ENCODE results near the gene GHDC.

Gene GHDC

DNA sequence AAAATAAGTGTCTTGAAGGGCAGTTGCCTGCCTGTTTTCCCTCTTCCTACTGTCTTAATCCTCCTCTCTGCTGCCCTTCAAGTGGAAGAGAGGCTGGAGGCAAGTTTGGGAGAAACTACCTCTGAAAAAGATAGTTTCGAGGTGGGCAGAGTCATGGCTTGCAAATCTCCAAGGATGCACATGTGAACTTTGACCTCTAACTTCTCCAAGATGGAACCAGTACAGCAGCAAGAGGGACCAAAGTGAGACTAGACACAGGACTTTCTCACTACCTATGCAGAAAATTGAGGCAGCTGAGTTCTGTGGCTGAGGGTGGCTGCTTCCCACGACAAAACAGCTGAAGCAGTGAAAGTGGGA, 12.5 kb downstream of the GHDC start:
- DNase-seq = no peak

DNA sequence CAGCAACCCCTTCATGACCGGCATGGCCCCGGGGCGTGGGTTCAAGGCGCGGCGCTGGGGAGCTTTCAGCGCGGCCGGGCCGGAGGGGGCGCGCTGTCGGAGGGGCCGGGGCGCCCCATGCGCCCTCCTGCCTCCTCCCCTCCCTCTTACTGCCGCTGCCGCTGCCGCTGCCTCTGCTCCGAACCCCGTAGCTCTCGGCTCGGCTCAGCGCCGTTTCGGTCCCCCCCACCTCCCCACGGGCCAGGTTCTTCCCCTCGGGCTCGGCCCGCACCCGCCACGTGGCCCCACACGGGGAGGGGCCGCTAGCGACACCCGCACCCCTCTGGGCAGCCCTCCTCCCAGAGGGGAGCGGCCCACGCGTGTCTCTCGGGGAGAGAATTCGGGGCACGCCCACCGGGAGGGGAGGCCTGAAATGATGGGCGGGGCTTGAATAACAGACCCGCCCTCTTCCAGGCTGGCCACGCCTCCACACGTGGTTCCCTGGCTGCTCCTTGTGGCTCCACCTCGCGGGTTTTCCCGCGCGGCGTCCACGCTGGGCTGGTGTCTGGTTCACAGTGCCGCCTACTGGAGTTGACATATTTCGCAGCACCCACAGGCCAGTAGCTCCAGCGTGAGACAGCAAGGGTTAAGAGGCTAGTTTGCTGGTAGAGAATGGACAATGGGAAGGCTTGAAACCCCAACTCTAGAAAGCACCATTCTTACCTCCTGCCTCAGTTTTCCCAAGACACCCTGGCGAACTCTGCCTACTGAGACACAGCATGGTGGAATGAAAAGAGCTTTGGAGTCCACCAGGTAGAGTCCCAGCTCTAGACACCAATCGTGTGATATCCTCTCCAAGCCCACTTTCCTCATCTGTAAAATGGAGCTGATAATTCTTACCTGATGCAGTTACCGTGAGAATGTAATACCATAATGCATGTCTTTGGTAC, 13.1 kb downstream of the GHDC start, which contains the start of gene KCNH4:
Gene KCNH4, minus strand, starts transcription at position 221 of the 929 bp plus-strand sequence. Its CDS starts 197 bp downstream, at position 24.
- peak; percentile 76 for DNase-seq

- no peak for DNase-seq
Measured at GRCh38 chr17:42180411-42180921, 13.8 kb downstream of the GHDC start.

- no peak for DNase-seq
Measured at GRCh38 chr17:42179911-42180410, 14.3 kb downstream of the GHDC start.

DNA sequence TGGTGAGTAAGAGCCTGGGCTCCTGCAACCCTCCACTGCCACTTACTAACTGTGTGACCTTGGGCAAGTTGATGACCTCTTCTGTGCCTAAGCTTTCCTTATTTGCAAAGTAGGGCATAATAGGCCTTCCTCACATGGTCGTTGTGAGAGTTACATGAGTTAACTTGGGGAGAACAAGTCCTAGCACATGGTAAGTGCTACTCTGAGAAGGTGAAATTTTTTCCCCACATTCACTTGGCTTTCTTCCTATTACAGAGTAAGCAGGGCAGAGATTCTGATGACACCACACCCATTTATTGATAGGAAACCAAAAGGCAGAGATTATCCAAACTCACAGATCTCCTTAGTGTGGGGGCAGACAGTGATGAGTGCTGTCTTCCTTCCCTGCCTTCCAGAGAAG, 15.0 kb downstream of the GHDC start:
- DNase-seq = no peak

- DNase-seq = no peak
Measured at GRCh38 chr17:42178817-42179216, 15.5 kb downstream of the GHDC start.

- DNase-seq = no peak
Measured at GRCh38 chr17:42177684-42178083, 16.6 kb downstream of the GHDC start.

GRCh38 chr17:42174126-42174783, 20.0 kb downstream of the GHDC start:
- no peak for DNase-seq

GRCh38 chr17:42171831-42172230, 22.5 kb downstream of the GHDC start:
- DNase-seq = no peak

DNA sequence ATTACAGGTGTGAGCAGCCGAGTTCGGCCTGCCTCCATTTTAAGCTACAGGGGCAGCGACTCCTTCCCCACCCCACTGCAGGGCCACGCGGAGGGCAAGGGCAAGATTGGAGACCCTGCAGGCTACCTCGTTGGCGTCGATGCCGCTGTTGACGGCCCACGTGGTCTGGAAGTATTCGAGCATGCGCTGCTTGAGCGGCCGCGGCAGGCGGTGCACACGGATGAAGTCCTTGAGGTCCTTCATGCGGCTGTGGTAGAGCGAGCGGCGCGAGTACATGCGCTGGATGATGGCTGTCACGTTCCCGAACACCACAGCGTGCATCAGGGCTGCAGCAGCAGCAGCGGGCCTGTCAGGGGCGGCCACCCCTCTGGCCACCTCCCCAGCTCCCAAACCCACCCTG, 24.9 kb downstream of the GHDC start:
- DNase-seq = no peak

- DNase-seq = no peak
Measured at GRCh38 chr17:42167807-42168206, 26.5 kb downstream of the GHDC start.

- no peak for DNase-seq
Measured at GRCh38 chr17:42166196-42166763, 28.0 kb downstream of the GHDC start.

DNA sequence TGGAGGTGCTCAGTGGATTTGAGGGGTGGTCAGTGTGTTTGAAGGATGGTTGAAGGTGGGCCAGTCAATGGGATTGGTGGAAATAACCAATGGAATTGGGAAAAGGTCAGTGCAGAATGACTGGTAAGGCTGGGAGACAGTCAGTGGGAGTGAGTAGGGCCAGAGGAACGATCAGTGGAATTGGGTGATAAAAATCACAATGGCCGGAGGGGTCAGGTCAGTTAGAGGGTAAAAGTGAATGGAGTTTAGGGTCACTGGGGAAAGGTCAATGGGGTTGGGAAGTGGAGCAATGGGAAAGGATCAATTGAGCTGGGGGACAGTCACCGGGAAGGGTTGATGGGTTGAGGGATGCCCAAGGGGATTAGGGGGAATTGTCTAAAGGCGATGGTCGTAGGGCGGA, 28.5 kb downstream of the GHDC start:
- no peak for DNase-seq

- DNase-seq = no peak
Measured at GRCh38 chr17:42163696-42164407, 30.4 kb downstream of the GHDC start.

- no peak for DNase-seq
Measured at GRCh38 chr17:42163113-42163512, 31.2 kb downstream of the GHDC start.

GRCh38 chr17:42160531-42160910, 33.8 kb downstream of the GHDC start:
- DNase-seq = no peak

GRCh38 chr17:42159796-42160530, 34.3 kb downstream of the GHDC start:
- DNase-seq = no peak

- DNase-seq = no peak
Measured at GRCh38 chr17:42155614-42156045, 38.7 kb downstream of the GHDC start.

DNA sequence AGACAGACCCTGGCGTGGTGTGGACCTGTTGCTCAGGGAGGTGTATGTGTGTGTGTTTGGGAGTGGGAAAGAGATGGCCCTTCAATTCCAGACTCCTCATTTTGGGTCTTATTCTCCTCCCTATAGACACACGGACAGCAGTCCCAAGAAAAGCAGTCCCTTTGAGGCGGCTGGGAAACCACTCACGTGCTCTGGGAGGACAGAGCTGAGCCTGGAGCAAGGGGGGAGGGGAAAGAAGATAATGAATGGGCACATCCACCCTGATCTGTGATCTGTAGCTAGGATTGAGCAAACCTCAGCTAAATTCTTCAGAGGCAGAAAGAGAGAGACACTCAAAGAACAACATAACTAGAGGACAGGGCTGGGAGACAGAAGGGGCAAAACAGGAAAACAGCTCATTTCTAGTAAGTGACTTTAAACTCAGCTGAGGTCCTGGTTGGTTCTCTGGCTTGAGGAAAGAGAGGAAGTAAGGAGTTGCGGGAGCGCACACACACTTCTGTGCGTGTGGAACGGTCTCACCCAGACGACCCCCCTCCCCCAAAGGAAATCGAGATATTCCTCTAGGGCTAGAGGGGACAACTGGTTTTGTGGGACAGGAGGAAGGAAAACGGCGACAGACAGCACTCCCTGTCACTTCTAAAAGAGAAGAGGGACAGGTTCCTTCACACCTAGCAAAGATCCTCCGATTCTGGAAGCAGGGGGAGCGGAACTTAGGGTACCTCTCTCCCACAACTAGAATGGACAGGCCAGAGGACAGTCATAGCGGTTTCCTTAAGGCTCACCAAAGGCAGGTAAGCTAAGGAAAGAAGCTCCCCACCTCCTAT, 40.2 kb downstream of the GHDC start:
- no peak for DNase-seq

GRCh38 chr17:42146911-42147607, 47.2 kb downstream of the GHDC start:
- no peak for DNase-seq

All from T-helper 9 cell (primary cell).